Thyroid gland (tissue), 4 donors: ENCODE data around the gene FANCD2.

Experiments used
- CTCF ChIP-seq, 6 experiments: fragments of 200-600 bp in 3 of 6; fragments of 450-650 bp in 3 of 6; sonication (generic) in 3 of 6; IDR thresholded peaks; one replicate each; pipeline ENCODE4 v1.5.1; 2016 to 2019; ENCODE audit warnings: antibody characterized with exemption in 6 of 6, mild to moderate bottlenecking in 2 of 6, inconsistent platforms in 1 of 6, moderate library complexity in 1 of 6
- POLR2A ChIP-seq, 2 donors: fragments of 450-650 bp; IDR thresholded peaks; one replicate each; pipeline ENCODE4 v1.6.1; 2017; ENCODE audit warnings: antibody characterized with exemption in 2 of 2, mild to moderate bottlenecking in 2 of 2, moderate library complexity in 1 of 2

DNA sequence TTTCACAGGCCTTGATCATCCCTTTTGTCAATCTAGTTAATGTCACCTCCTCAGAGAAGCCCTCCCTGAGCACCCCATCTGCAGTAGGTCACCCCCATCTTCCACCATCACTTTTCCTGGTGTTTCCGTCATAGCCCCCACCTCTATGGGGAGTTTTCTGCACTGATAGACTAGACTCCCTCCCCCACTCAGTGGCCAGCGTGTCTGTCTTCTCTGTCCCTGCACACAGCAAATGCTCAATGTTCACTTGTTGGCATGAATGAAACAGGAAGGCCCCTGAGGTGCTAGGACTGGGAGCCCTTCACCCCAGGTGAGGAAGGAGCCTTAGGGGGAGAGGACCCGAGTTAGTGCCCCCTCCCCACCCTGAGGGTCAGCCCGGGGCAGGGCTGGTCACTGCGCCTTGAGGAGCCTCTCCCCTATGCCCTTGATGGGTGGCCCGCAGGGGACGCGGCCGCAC, 15.8 kb upstream of the FANCD2 start:
- TF ChIP-seq CTCF (IDR thresholded peaks at IDR 0.05) = no peak
- TF ChIP-seq POLR2A (IDR thresholded peaks at IDR 0.05) = no peak
